AG09319 (cell line): ENCODE data around the gene HID1.

Experiments used
- DNase-seq: peaks from one replicate; pipeline ENCODE4 v3.0.0-alpha.2; 2010; ENCODE audit warnings: low read depth; ENCODE audit errors: extremely low read depth
- TF ChIP-seq, protein P1 (sequence below): IDR thresholded peaks from 2 replicates; pipeline ENCODE4 v1.5.1; 2011; ENCODE audit warnings: low read depth, mild to moderate bottlenecking, inconsistent platforms, low read length, moderate library complexity

The HID1 gene

DNA sequence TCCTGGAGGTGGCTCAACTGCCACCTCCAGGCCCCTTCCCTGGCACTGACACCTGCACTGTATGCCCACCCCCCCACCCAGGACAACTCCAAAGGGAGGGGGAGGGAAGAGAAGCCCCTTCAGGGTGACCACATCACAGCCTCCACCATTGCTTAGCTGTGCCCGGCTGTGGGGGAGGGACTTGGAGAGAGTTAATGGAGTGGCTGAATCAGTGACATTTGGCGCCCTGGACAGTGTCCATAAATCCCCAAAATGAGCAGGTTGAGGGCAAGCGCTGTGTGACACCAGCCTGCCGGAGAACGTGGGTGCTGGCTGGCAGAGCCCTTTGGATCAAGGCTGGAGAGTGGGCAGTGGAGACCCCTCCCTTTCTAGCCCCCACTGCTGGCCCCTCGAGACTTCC is 50.4 kb downstream of the HID1 start:
- TF ChIP-seq, protein P1, sequence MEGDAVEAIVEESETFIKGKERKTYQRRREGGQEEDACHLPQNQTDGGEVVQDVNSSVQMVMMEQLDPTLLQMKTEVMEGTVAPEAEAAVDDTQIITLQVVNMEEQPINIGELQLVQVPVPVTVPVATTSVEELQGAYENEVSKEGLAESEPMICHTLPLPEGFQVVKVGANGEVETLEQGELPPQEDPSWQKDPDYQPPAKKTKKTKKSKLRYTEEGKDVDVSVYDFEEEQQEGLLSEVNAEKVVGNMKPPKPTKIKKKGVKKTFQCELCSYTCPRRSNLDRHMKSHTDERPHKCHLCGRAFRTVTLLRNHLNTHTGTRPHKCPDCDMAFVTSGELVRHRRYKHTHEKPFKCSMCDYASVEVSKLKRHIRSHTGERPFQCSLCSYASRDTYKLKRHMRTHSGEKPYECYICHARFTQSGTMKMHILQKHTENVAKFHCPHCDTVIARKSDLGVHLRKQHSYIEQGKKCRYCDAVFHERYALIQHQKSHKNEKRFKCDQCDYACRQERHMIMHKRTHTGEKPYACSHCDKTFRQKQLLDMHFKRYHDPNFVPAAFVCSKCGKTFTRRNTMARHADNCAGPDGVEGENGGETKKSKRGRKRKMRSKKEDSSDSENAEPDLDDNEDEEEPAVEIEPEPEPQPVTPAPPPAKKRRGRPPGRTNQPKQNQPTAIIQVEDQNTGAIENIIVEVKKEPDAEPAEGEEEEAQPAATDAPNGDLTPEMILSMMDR = no peak
- no peak for DNase-seq

GRCh38 chr17:74921769-74922168 is 50.8 kb downstream of the HID1 start:
- DNase-seq = no peak
- TF ChIP-seq, protein P1 = no peak

- DNase-seq = no peak
- TF ChIP-seq, protein P1 = no peak
Observed at GRCh38 chr17:74921026-74921681, 51.4 kb downstream of the HID1 start.

DNA sequence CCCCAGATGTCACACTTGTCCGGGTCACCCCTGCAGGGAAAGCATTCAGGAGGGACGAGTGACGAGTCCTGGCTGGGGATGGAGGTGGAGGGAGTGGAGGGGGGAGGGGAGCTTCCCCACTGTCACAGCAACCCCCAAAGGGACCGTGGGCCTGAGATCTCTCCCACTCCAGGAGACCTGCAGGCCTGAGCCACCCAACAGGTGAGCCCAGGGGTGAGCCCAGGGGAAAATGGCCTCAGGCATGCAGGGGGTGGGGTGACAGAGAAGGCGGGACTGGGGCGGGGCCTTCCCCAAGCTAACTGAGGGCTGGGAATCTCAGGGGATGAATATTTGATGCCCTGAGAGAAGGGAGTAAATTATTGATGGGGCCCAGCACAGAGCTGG is 51.9 kb downstream of the HID1 start:
- TF ChIP-seq, protein P1 = no peak
- DNase-seq = no peak

DNA sequence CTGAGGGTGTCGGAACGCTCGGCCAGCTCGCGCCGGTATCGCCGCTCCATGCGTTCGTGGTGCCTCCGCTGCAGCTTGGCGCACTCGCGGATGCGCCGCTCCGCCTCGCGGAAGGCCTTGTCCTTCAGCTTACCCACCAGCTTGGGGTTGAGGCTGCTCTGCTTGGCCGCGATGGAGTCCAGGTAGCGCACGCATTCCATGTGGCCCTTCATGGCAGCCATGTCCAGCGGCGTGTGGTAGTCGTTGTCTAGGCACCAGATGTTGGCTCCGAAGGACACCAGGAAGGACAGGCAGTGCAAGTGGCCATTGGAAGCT is 52.3 kb downstream of the HID1 start:
- TF ChIP-seq, protein P1 = no peak
- no peak for DNase-seq

GRCh38 chr17:74919440-74920305 is 52.9 kb downstream of the HID1 start:
- TF ChIP-seq, protein P1 = no peak; the same call in 1 of the 2 replicates
- DNase-seq = no peak

GRCh38 chr17:74918906-74919305 is 53.7 kb downstream of the HID1 start:
- TF ChIP-seq, protein P1 = no peak
- no peak for DNase-seq
